Measurements from ENCODE around the gene DHX35.

DNA sequence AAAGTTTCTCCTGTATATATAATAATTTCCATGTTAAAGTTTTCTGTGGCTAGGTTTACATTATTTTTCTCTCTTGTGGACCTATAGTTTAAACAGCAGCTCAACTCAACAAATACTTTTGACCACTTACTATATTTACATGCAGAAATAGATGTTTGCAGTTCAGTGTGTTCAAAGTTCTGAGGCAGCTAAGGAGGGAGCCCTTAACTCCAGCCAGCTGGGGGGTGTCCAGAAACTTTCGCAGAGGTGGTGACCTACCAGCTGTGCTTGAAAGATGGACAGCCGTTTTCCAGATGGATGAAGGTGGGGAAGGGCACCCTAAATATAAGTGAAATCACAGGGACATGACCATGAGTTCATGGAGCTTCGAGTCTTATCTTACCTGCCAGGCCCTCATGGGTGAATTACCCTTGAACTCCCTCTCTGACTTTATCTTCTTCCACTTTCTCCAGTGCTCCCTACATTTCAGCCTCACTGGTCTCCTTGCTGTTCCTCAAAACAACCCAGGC, 33.4 kb downstream of the DHX35 start:
- TF ChIP-seq ZNF274 (IDR thresholded peaks at IDR 0.05; ENCODE audit: low read depth, low read length): no peak
- TF ChIP-seq SUZ12 (IDR thresholded peaks at IDR 0.05; ENCODE audit: extremely low read depth, insufficient read depth, insufficient read length): no peak
